Natural killer cell treated with Interleukin-12 subunit alpha and Interleukin-12 subunit beta and Interleukin-15 and Interleukin-18, amount 100 ng/mL, for 72 hours (primary cell): Measurements from ENCODE around the gene IGSF9. TPM values are rescaled to one million over a fixed set of nuclear protein-coding genes. Genes with fewer than 3 reads are reported as not detected.

ENCODE experiments used
- ATAC-seq, 2 donors: fragments of 150-1000 bp; cut with Tn5 transposase in 1 of 2; sonication (Bioruptor Pico), chemical (Tn5 transposase) in 1 of 2; 2 replicates each; pipeline ENCODE4 v1.10.0; 2021
- DNase-seq: peaks from one replicate; pipeline ENCODE4 v3.0.0; 2022; ENCODE audit warnings: low spot score
- H3K27ac Mint-ChIP-seq, 2 donors: 1 replicate in 1 of 2; 2 replicates in 1 of 2; pipeline ENCODE4 v1.8.0; 2022; ENCODE audit warnings: mixed read lengths in 2 of 2, mild to moderate bottlenecking in 1 of 2, moderate library complexity in 1 of 2
- H3K27me3 Mint-ChIP-seq, 2 donors: 1 replicate in 1 of 2; 2 replicates in 1 of 2; pipeline ENCODE4 v1.8.0; 2022; ENCODE audit warnings: mixed read lengths in 2 of 2
- H3K36me3 Mint-ChIP-seq: one replicate; pipeline ENCODE4 v1.8.0; 2022; ENCODE audit warnings: mixed read lengths
- H3K4me1 Mint-ChIP-seq, 2 donors: 1 replicate in 1 of 2; 2 replicates in 1 of 2; pipeline ENCODE4 v1.8.0; 2022; ENCODE audit warnings: low read depth in 2 of 2, mixed read lengths in 2 of 2, mild to moderate bottlenecking in 1 of 2
- H3K4me3 Mint-ChIP-seq: one replicate; pipeline ENCODE4 v1.8.0; 2022; ENCODE audit warnings: mixed read lengths
- H3K9me3 Mint-ChIP-seq: 2 replicates; pipeline ENCODE4 v1.8.0; 2022; ENCODE audit warnings: mixed read lengths
- total RNA-seq, 2 donors: library from RNA; stranded (reverse); gene quantifications; one replicate each; pipeline ENCODE4 v1.2.3, GENCODE V29; 2022

IGSF9 gene
- total RNA-seq, 2 donors from 2014 or later, result not detected

- ATAC-seq, result no peak
- H3K4me3 Mint-ChIP-seq, result no peak overlapping the region
- DNase-seq, result no peak
Observed at GRCh38 chr1:159892944-159893343, 52.5 kb downstream of the IGSF9 start.

GRCh38 chr1:159891275-159892157 is 53.9 kb downstream of the IGSF9 start:
- peak; percentile 95 to 96 for ATAC-seq
- peak overlapping the region; percentile 14 for H3K4me3 Mint-ChIP-seq

More at GRCh38 chr1:159892944-159893343, 52.5 kb downstream of the IGSF9 start:
- H3K27me3 Mint-ChIP-seq, result no peaks in the 10 kb centered on the region
- no peak overlapping the region for H3K27ac Mint-ChIP-seq
- H3K9me3 Mint-ChIP-seq, result no peaks in the 10 kb centered on the region
- H3K4me1 Mint-ChIP-seq, result peaks cover 16 to 23% of the 10 kb centered on the region in 2 donors
- no peaks in the 10 kb centered on the region for H3K36me3 Mint-ChIP-seq

GRCh38 chr1:159890390-159890789 is 55.0 kb downstream of the IGSF9 start:
- Mint-ChIP-seq H3K27me3 (no peaks in the 10 kb centered on the region), H3K9me3 (no peaks in the 10 kb centered on the region), H3K36me3 (no peaks in the 10 kb centered on the region), H3K4me1 (peaks cover 10 to 16% of the 10 kb centered on the region in 2 donors), H3K4me3 (peak overlapping the region; percentile 24), H3K27ac (peak overlapping the region in 1 of 2 donors; percentile 2)
- DNase-seq (no peak), ATAC-seq (no peak)

More at GRCh38 chr1:159891275-159892157, 53.9 kb downstream of the IGSF9 start:
- no peaks in the 10 kb centered on the region for H3K9me3 Mint-ChIP-seq
- peak overlapping the region in 1 of 2 donors; percentile 44 for H3K27ac Mint-ChIP-seq
- DNase-seq, result peak; percentile 88
- H3K36me3 Mint-ChIP-seq, result no peaks in the 10 kb centered on the region
- no peaks in the 10 kb centered on the region for H3K27me3 Mint-ChIP-seq
- H3K4me1 Mint-ChIP-seq, result peaks cover 16 to 23% of the 10 kb centered on the region in 2 donors

- Mint-ChIP-seq H3K27ac (peak overlapping the region in 1 of 2 donors; percentile 2), H3K4me3 (peak overlapping the region; percentile 24), H3K9me3 (no peaks in the 10 kb centered on the region), H3K4me1 (peaks cover 10 to 16% of the 10 kb centered on the region in 2 donors), H3K27me3 (peaks cover 0 to 1% of the 10 kb centered on the region in 2 donors), H3K36me3 (no peaks in the 10 kb centered on the region)
- ATAC-seq (peak; percentile 61 to 77), DNase-seq (no peak)
Observed at GRCh38 chr1:159889821-159890252, 55.6 kb downstream of the IGSF9 start.

- no peak for DNase-seq
- no peaks in the 10 kb centered on the region for H3K36me3 Mint-ChIP-seq
- H3K4me1 Mint-ChIP-seq, result peaks cover 10 to 16% of the 10 kb centered on the region in 2 donors
- H3K27me3 Mint-ChIP-seq, result peaks cover 0 to 6% of the 10 kb centered on the region in 2 donors
- H3K4me3 Mint-ChIP-seq, result no peak overlapping the region
- no peak overlapping the region for H3K27ac Mint-ChIP-seq
- no peaks in the 10 kb centered on the region for H3K9me3 Mint-ChIP-seq
- ATAC-seq, result no peak
Observed at GRCh38 chr1:159889202-159889601, 56.2 kb downstream of the IGSF9 start.

- Mint-ChIP-seq H3K27me3 (peaks cover 0 to 6% of the 10 kb centered on the region in 2 donors), H3K36me3 (no peaks in the 10 kb centered on the region), H3K4me3 (no peak overlapping the region), H3K27ac (no peak overlapping the region), H3K9me3 (no peaks in the 10 kb centered on the region), H3K4me1 (no peaks in the 10 kb centered on the region)
- no peak for ATAC-seq
- no peak for DNase-seq
Observed at GRCh38 chr1:159884296-159884695, 61.1 kb downstream of the IGSF9 start.

GRCh38 chr1:159883134-159883533 is 62.3 kb downstream of the IGSF9 start:
- no peak overlapping the region for H3K4me3 Mint-ChIP-seq
- H3K9me3 Mint-ChIP-seq, result no peaks in the 10 kb centered on the region
- H3K36me3 Mint-ChIP-seq, result no peaks in the 10 kb centered on the region
- H3K27me3 Mint-ChIP-seq, result peaks cover 7 to 10% of the 10 kb centered on the region in 2 donors
- DNase-seq (no peak), ATAC-seq (no peak)
- H3K4me1 Mint-ChIP-seq, result no peaks in the 10 kb centered on the region
- H3K27ac Mint-ChIP-seq, result no peak overlapping the region

- Mint-ChIP-seq H3K36me3 (no peaks in the 10 kb centered on the region), H3K4me1 (no peaks in the 10 kb centered on the region), H3K27ac (no peak overlapping the region), H3K9me3 (no peaks in the 10 kb centered on the region), H3K27me3 (peaks cover 7 to 10% of the 10 kb centered on the region in 2 donors), H3K4me3 (no peak overlapping the region)
- ATAC-seq (no peak), DNase-seq (no peak)
Observed at GRCh38 chr1:159882527-159882862, 62.9 kb downstream of the IGSF9 start.

GRCh38 chr1:159881622-159882526 is 63.5 kb downstream of the IGSF9 start:
- Mint-ChIP-seq H3K4me1 (no peaks in the 10 kb centered on the region), H3K27me3 (peaks cover 7 to 10% of the 10 kb centered on the region in 2 donors), H3K27ac (no peak overlapping the region), H3K9me3 (no peaks in the 10 kb centered on the region), H3K36me3 (no peaks in the 10 kb centered on the region), H3K4me3 (no peak overlapping the region)
- DNase-seq (no peak), ATAC-seq (no peak)

- Mint-ChIP-seq H3K27me3 (peaks cover 16 to 19% of the 10 kb centered on the region in 2 donors), H3K36me3 (no peaks in the 10 kb centered on the region), H3K9me3 (no peaks in the 10 kb centered on the region), H3K4me1 (no peaks in the 10 kb centered on the region), H3K4me3 (no peak overlapping the region), H3K27ac (no peak overlapping the region)
- no peak for DNase-seq
- no peak for ATAC-seq
Observed at GRCh38 chr1:159880430-159880829, 65.0 kb downstream of the IGSF9 start.

GRCh38 chr1:159879977-159880376 is 65.4 kb downstream of the IGSF9 start:
- H3K9me3 Mint-ChIP-seq, result no peaks in the 10 kb centered on the region
- DNase-seq, result no peak
- ATAC-seq, result peak; percentile 79 to 90
- no peak overlapping the region for H3K27ac Mint-ChIP-seq
- no peaks in the 10 kb centered on the region for H3K36me3 Mint-ChIP-seq
- H3K27me3 Mint-ChIP-seq, result peaks cover 16 to 19% of the 10 kb centered on the region in 2 donors
- no peaks in the 10 kb centered on the region for H3K4me1 Mint-ChIP-seq
- no peak overlapping the region for H3K4me3 Mint-ChIP-seq

- Mint-ChIP-seq H3K4me3 (no peak overlapping the region), H3K27ac (no peak overlapping the region), H3K4me1 (no peaks in the 10 kb centered on the region), H3K9me3 (no peaks in the 10 kb centered on the region), H3K27me3 (peaks cover 13 to 19% of the 10 kb centered on the region in 2 donors), H3K36me3 (no peaks in the 10 kb centered on the region)
- ATAC-seq (no peak), DNase-seq (no peak)
Observed at GRCh38 chr1:159879136-159879535, 66.3 kb downstream of the IGSF9 start.

- DNase-seq, result no peak
- H3K4me1 Mint-ChIP-seq, result no peaks in the 10 kb centered on the region
- H3K9me3 Mint-ChIP-seq, result no peaks in the 10 kb centered on the region
- H3K27me3 Mint-ChIP-seq, result peaks cover 14 to 19% of the 10 kb centered on the region in 2 donors
- no peak for ATAC-seq
- no peaks in the 10 kb centered on the region for H3K36me3 Mint-ChIP-seq
- H3K4me3 Mint-ChIP-seq, result no peak overlapping the region
- no peak overlapping the region for H3K27ac Mint-ChIP-seq
Observed at GRCh38 chr1:159877695-159878444, 67.5 kb downstream of the IGSF9 start.
